Epidermal melanocyte (primary cell): ENCODE results near the gene SNPH.
A peak's percentile ranks its signal among the peaks of the same experiment; 100 is the strongest.

Experiments used
- DNase-seq: peaks from one replicate; pipeline ENCODE4 v3.0.0; 2011; ENCODE audit warnings: low spot score; ENCODE audit not compliant: insufficient read length

Gene SNPH

DNA sequence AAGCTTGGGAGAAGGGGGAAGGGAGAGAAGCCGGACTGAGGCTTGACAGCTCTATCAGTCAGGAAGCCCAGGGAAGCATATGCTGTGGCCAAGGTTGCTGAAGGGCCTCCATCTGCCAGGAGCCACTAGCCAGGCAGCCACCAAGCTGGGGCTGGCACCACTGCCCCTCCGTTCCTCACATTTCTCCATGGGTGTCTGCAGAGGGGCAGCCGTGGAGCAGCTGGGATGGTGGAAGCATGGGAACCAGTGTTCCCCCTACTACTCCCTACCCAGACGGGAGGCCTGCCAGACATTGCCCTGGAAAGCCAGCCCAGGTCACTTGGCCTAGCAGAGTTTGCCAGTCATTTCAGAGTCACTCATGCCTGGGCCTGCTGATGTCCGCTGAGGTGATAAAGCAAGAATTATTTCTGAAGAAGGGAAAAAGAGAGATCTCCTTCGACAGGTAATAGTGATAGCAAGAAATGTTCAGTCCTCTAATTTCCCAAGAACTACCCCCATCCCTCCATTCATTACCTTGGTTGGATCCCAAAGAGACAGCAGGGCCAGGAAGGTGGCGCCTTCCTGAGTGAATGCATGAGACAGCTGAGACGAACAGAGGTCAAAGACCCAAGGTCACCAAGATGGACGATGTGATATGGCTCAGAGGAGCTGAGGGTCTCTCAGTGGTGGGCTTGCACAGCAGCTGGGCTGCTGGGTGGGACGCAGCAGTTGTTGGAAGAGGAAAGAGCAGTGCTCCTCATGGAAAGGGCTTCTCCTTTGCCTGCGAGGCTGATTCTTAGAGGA is 21.9 kb downstream of the SNPH start:
- DNase-seq: no peak

DNA sequence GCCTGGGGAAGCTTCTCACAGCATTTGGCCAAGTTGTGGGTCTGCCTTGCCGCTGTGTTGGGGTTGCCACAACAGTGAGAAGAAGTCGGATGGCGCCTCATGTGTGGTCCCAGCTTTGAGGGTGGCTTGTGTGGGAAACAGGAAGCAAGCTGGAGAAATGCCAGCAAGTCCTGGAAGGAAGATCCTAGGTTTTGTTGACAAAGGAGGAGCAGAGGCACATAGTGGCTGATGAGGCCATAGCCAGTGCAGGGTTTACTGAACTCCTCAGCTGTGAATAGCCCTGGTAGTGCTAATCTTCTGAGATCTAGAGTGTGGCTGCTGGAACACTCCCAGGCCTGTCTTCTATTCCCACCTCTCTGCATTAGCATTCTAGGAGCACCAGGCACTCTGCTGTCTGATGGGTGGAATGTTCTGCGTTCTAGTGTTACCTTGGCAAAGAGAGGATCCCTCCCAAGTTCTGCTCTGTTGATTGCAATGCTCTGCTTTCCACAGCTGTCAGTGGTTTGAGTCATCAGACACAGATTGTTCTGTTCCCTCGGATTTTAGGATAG is 25.2 kb downstream of the SNPH start:
- no peak for DNase-seq

DNA sequence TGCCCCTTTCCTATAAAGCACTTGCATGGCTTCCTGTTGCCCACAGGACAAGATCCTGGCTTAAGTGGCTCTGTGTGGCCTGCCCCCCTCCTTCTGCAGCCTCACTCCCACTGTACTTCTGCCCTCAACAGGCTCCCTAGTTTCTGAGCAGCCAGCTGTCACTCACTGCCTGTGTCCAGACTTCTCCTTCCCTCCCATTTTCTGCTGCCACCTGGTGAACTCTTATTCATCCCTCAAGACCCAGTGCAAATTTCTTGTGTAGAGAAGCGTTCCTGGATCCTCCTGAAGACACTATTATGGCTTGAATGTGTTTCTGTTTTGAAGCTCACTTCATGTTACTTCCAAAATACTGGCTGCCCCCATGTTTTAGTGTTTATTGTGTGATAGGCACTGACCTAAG is 26.5 kb downstream of the SNPH start:
- DNase-seq: no peak

DNA sequence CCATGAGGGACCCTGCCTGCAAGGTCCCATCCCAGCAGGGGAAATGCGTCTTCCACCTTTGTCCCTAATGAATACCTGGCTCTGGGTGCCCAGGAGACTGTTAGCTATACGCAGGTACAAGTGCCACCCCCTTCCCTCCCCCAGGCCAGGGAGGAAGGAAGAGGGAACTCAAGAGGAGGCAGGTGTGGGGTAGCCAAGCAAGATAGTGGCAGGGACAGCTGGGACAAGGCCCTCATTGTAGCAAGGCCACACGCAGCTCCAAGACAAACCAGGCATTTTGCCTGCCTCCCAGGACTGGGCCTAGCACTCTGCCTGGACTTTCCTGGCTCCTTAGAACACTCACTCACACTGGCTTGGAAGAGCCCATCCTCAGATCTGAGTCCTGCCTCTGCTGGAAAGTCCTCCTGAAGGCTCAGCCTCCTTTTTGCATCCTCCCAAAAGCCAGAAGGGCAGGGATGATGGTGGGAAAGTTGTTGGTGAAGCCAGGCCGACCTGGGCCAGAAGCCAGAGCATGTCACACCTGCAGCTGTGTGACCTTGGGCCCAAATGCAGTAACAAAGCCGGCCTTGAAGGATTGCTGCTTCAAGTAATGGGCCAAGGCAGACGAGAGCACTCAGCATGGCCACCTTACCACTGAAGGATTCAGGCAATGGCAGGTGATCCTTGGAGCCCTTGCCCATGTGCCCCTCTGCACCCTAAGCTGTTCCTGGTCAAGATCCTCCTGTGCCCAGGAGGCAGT is 27.7 kb downstream of the SNPH start:
- DNase-seq: no peak

DNA sequence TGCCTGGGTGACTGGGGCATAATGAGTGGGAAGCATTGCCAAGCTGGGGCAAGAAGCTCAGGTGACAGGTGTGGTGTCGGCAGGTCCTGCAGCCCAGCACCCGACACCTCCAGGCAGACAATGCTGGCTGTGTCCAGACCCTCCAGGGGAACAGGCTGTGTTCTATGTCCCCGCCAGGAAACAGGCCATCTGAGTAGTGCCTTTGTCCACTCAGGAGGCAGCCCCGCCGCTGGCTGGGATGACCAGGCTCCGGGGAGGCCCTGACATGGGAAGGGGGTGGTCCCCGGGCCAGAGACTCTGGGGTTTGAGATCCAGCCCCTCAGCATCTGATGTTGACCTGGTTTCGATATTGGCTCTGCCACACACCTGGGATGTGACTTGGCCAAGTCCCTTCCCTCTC is 28.4 kb downstream of the SNPH start:
- no peak for DNase-seq

DNA sequence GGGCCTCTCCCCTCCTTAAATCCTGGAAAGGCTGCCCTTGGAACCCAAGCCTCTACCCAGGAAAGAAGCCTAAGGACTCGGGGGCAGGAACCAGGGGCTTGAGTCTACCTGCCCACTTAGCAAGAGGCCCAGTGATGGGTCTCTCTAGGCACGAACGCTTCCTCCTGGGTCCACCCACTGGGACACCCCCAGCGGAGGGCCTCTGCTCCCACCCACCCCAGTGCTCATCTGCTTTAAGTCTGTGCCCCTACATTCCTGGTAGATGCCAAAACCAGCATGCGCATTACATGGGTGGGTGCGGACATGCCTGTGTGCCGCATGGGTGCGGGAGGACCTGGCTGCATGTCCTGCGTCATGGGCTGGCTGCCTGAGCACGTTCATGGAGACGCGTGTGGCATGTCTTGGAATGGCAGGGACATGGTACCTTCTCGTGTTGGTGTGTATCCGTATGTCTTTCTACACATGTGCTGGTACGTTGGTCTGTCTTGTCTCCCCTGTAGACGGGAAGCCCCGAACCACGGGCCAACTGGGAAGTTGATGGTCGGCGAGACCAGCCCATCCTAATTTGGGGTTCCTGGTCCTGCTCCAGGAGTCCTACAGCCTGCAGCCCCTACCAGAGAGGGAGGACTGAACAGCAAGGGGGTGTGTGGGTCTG is 29.3 kb downstream of the SNPH start:
- DNase-seq: peak; percentile 2

DNA sequence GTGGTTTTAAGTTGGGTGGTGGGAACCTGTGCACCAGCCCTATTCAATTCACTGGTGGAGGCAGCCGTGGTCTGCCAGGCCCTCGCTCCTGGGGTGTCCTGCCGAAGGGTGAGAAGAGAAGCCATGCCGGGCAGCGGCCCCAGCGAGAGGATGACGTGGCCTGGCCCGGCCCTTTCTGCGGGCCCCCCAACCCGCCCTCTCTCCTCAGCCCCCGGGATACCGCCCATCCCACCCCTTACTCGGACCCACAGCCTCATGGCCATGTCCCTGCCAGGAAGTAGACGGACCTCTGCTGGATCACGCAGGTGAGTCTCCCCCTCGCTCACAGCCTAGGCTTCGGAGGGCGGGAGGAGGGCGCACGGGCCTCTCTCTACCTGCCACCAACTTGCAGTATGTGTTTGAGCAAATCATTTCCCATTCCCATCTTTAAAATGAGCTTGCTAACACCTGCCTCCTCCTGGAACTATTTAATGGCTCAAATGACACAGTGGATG is 30.1 kb downstream of the SNPH start:
- peak; percentile 12 for DNase-seq

DNA sequence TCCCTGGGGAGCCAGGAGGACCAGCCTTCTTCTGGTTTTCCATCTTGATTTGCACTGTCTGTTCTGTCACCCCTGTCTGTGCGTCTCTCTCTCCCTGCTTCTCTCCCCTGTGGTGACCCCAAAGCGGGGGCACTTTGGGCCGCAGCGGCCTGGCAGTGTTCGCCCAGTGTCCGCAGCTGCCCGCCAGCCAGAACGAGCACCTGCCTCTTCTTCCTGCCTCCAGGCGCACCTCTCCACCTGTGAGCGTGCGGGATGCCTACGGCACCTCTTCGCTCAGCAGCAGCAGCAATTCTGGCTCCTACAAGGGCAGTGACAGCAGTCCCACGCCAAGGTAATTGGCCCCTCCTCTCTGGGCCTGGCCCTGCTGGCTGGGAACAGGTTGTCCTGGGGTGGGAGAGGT is 30.8 kb downstream of the SNPH start:
- peak; percentile 1 for DNase-seq

DNA sequence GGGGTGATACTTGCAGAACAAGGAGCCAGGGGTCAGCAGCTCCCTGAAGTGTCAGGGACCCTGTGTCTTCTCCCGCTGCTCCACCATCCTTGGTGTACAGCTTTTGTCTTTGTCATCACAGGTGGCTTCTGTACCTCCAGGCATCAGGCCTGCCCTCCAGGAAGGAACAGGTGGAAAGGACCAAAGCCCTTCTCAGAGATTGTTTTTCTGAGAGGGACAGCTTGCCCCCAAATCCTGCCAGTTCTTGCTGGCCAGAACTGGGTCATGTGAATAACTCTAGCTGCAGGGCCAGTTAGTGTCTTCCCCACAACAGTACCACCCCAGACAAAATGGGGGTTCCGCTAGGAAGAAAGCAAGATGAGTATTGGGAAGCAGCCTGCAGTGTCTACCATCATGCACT is 31.4 kb downstream of the SNPH start:
- DNase-seq: no peak

DNA sequence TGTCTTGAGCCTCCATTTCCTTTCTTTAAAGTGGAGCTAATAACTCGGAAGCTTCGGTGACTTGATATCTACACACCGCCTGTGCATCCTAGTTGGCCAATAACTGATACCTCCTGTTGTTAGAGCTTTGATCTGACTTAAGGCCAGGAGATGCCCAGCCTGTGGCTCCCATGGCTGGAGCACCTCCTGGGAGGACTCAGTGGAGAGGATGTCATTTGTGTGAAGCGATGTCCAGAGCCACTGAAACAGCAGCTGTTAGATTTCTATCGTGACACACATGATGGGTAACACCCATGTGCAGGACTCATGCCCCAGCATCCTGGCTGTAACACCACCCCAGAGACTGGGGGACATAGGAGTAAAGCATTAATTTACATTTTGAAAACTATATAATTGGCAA is 32.1 kb downstream of the SNPH start:
- no peak for DNase-seq

DNA sequence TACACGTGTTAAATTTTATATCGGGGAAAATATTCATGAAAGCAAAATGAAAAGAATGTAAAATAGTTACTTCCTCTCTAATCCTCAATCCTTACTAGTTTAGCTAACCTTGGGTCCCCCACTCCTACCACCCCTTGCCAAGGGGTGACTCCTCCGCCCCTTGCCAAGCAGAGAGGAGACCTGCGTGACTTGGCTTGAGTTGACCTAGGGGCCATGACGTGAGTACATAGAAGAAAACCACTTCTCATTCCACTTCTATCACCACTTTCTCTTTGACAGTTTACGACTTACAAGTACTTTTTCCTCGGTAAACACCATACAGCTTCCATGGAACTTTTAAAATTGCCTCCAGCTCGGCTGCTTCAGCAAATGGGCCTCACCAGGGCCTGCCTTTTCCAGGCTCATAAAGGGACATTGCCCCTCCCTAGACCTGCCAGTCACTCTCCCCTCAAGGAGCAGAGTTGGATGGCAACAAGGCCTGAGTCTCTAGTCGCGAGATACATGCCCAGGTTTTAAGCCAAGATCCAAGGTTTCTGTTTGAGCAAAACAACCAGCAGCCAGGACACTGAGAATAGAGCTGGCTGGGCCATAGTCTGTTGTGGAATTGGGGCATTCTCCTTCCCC is 32.9 kb downstream of the SNPH start:
- no peak for DNase-seq

DNA sequence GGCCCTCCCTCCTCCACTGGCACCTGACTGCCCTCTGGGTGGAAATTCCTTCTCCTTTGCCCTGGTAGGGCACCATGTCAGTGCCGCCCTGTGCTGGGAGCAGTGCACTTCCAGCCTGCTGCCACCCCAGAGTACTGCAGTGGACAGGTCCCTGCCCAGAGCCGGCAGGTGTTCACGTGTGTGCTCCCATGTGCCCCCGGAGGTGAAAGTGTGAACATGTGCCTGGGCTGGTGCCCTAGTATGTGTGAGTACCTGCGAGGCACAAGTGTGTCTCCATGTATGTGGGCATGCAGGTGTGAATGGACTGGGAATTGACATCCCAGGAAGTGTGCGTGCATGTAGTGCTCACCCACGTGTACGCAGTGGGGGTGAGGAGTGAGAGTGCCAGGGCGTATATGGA is 33.4 kb downstream of the SNPH start:
- DNase-seq: no peak

DNA sequence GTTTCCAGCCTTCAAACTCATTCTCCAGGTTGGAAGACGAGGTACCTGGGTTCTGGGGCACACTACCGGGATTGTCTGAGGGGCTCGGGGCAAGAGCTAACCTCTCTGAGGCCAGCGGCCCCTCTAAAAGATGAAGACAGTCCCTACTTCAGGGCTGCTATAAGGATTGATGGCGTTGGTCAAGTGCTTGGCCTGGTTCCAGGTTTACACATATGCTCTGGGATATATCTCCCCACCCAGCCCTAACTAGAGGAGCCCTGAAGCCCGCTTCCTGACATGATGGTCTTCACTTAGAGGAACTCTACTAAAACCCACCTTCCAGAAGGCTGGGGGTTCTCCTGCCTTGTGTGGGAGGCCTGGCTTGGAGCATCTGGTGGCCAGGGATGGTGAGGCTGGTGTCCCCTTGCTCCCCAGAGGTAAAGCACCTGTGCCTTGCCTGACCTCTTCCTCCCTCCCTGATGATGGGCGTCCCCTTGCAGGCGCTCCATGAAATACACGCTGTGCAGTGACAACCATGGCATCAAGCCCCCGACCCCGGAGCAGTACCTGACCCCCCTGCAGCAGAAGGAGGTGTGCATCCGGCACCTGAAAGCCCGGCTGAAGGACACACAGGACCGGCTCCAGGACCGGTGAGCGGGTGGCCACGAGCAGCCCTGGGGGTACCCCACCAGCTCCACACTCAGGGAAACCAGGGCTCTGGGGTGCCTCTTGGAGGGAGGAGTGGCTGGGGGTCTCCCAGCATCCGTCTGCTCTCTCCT is 34.2 kb downstream of the SNPH start:
- no peak for DNase-seq

DNA sequence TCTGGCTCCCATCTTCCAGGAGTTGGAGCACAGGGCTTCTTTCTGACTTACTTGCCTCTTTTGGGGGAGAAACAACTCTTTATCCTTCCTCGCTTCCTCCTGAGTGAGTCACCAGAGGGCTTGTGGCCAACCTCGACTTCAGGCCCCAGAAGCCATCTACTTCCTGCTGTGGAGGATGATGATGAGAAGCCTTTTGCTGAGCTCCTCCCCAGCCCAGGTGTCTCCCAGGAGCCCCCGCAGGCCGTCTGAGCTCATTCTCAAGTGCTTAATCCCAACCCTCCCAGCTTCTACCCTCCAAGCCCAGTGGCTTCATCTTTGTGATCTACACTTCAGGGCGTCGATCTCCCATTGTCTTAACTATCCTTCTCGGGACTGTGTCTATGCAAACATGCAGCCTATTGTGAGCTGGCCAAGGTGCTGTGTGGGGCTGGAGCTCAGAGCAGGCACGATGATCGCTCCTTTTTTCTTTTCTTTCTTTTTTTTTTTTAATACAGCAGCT is 35.0 kb downstream of the SNPH start:
- no peak for DNase-seq

DNA sequence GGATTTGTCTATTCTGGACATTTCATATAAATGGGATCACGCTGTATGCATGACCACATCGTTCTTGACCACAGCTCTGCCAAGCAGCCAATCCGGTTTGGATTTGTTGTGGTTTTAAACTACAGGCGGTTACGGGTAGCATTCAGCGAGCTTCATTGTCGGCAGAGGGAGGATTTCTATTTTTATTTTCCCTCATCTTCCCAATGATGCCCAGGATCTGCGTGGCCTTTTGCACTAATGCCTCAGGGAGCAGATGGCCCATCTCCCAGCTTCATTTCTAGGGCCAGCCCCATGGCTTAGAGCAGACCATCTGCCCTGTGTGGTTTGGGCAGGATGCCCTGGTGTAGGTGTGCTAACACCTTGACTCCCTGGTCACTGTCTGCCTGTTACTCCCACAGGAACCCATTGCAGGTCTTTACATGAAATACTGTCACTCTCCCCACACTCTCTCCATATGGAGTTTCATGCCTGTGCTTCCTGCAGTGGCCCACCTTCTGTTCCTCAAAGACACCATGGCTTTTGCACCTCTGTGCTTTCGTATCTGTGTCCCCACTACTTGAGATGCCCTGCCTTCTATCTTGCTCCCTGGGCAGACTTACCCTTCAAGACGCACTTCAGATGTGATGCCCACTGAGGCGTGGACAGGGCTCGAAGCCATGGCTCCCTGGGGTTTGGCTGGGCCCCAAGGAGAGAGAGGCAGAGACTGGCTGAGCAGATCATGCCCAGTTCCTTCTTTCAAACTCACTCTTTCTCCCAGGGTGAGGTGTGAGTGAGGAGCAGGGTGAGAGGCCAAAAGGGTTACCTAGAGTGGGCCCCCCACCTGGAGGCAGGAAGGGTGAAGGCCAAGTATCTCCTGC is 36.8 kb downstream of the SNPH start:
- peak; percentile 1 for DNase-seq

DNA sequence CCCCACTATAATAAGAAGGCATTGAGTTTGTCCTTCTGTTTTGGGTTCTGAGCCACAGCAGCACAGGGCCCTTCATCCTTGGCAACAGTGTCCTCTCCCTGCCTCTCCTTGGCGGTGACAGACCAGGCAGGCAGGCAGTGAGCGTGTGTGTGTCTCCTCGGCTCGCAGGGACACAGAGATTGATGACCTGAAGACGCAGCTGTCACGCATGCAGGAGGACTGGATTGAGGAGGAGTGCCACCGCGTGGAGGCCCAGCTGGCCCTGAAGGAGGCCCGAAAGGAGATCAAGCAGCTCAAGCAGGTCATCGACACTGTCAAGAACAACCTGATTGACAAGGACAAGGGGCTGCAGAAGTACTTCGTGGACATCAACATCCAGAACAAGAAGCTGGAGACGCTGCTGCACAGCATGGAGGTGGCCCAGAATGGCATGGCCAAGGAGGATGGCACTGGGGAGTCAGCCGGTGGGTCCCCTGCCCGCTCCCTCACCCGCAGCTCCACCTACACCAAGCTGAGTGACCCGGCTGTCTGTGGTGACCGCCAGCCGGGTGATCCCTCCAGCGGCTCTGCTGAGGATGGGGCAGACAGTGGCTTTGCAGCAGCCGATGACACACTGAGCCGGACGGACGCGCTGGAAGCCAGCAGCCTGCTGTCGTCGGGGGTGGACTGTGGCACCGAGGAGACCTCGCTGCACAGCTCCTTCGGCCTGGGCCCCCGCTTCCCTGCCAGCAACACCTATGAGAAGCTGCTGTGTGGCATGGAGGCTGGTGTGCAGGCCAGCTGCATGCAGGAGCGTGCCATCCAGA is 38.8 kb downstream of the SNPH start:
- no peak for DNase-seq

DNA sequence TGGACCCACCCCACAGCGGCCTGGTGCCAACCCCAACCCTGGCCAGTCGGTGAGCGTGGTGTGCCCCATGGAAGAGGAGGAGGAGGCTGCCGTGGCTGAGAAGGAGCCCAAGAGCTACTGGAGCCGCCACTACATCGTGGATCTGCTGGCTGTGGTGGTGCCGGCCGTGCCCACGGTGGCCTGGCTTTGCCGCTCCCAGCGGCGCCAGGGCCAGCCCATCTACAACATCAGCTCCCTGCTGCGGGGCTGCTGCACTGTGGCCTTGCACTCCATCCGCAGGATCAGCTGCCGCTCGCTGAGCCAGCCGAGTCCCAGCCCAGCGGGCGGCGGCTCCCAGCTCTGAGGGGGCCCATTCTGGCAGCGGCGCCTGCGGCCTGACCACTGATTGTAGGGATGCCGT is 39.6 kb downstream of the SNPH start:
- no peak for DNase-seq

DNA sequence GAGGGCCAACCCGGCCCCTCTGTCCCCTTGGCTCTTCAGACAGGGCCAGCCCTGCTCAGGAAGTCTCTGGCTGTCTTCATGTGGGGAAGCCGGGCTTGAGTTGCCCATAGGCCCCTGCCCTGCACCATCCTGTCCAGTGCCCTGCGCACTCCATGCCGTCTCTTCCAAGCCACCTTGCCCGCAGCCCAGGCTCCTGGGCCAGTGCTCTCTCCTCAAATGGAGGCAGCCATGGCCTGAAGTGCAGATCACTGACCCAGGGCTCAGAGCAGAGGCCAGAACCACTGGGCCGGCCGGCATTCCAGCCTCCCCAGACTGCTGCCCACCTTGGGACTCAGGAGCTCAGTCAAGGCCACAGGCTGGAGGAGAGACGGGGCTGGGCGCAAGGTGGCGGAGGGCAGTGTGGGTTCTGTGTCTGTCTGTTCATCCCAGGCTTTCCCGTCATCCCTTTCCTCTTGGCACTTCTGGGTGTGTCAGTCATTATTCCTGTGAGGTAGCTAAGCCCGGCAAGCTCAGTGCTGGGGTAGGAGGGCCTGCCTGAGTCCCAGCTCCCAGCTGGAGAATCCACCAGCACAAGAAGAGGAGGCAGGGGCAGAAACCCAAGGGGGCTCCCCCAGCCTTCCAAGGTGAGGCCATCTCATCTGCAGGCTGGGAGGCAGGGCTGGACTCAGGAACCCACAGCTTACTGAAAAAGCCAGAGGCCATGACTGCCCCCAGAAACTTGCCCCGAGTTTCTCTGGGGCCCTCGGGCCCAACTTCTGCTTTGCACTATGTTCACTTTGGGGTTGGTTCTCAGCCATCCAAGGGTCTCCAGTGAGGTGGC is 40.4 kb downstream of the SNPH start:
- no peak for DNase-seq
